ENCODE measurements around the gene ZMYND8. TPM values are rescaled to one million over a fixed set of nuclear protein-coding genes. Genes with fewer than 3 reads are reported as not detected.

The ZMYND8 gene
- total and polyA plus RNA-seq, 2 donors (not counting 3 experiments of a cell fraction or from before 2014, with no cell fraction given): 30.6 to 75.2 TPM

DNA sequence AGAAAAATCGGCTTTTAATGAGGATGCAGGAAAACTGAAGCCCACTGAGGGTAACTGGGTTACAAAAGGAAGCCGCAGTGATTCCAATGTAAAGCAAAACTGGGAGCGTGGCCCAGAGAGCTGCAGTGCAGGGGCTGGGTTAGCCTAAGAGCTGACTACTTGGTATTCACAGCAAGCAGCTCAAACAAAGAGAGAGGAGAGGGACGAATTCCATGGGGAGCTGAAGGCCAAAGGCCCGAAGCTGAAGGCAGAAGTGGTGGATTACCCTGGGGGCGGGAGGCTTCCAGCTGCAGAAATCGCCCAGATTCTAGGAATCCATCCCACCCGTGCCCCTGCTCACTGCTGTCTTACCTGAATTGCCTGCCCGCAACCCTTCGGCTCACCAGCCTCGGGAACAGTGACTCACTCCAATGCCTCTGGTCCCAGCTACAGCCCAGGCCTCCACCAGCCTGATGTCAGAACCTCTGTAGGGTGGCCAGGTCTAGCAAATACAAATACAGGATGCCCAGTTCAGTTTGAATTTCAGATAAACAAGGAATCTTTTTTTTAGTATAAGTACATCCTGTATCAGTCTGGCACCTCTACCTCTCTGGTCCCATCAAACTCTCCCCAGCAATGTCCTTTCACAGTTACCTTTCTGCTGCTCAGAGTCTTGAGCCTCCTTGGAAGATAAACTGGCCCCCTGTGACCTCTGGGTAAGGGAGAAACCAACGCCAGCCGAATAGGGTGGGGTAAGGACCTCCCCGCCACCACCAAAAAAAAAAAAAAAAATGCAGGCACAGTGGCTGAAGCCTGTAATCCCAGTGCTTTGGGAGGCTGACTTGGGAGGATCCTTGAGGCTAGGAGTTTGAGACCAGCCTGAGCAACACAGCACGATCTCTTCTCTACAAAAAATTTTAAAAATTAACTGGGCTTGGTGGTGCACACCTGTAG is 14.6 kb upstream of the ZMYND8 start:
- H3K9me3 ChIP-seq (replicated peaks; ENCODE audit: control insufficient read depth, insufficient read depth, low read length): no peaks in the 10 kb centered on the region
- H3K79me2 ChIP-seq (ENCODE audit: control insufficient read depth, insufficient read depth, low read length): no peaks in the 10 kb centered on the region
- TF ChIP-seq FOS (IDR thresholded peaks at IDR 0.05; ENCODE audit: borderline replicate concordance, insufficient read depth, low read length) (no peak), JUN (IDR thresholded peaks at IDR 0.05; ENCODE audit: borderline replicate concordance, insufficient read depth, insufficient read length, low read depth) (no peak), EZH2 (IDR thresholded peaks at IDR 0.05; ENCODE audit: borderline replicate concordance, low read depth, low read length, severe bottlenecking) (no peak), POLR2A (IDR thresholded peaks at IDR 0.05; ENCODE audit: low read depth, low read length) (no peak), GATA2 (IDR thresholded peaks at IDR 0.05; ENCODE audit: insufficient read depth, insufficient read length, low read depth, low read length) (no peak), MYC (IDR thresholded peaks at IDR 0.05; ENCODE audit: low read depth, low read length) (no peak), POLR2AphosphoS5 (IDR thresholded peaks at IDR 0.05; ENCODE audit: insufficient read depth, low read depth, low read length) (no peak)
- TF ChIP-seq, protein P1, sequence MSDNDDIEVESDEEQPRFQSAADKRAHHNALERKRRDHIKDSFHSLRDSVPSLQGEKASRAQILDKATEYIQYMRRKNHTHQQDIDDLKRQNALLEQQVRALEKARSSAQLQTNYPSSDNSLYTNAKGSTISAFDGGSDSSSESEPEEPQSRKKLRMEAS (IDR thresholded peaks at IDR 0.05; ENCODE audit: insufficient read depth, insufficient read length): no peak
- TF ChIP-seq, protein P2, sequence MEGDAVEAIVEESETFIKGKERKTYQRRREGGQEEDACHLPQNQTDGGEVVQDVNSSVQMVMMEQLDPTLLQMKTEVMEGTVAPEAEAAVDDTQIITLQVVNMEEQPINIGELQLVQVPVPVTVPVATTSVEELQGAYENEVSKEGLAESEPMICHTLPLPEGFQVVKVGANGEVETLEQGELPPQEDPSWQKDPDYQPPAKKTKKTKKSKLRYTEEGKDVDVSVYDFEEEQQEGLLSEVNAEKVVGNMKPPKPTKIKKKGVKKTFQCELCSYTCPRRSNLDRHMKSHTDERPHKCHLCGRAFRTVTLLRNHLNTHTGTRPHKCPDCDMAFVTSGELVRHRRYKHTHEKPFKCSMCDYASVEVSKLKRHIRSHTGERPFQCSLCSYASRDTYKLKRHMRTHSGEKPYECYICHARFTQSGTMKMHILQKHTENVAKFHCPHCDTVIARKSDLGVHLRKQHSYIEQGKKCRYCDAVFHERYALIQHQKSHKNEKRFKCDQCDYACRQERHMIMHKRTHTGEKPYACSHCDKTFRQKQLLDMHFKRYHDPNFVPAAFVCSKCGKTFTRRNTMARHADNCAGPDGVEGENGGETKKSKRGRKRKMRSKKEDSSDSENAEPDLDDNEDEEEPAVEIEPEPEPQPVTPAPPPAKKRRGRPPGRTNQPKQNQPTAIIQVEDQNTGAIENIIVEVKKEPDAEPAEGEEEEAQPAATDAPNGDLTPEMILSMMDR (IDR thresholded peaks at IDR 0.05; ENCODE audit: extremely low read depth in 1 of 2, insufficient read depth in 1 of 2, low read depth in 1 of 2, low read length in 2 of 2): no peak
- DNase-seq (ENCODE audit: low read depth, low spot score) (no peak), FAIRE-seq (no peak)
- H3K4me1 ChIP-seq (ENCODE audit: control insufficient read depth, extremely low read depth, insufficient read depth, low read length): no peaks in the 10 kb centered on the region
- POLR2A ChIA-PET: no interaction called here
- H2AFZ ChIP-seq (ENCODE audit: low read depth, low read length): no peak overlapping the region
- H3K9ac ChIP-seq (replicated peaks; ENCODE audit: extremely low read depth, insufficient read depth, low read length): no peak overlapping the region
- dilution Hi-C loops (cut with MboI; ENCODE audit: extremely low pct_ligation_motif_present, low sequenced_read_pairs) (no loop called here), intact Hi-C loops (cut with micrococcal nuclease) (no loop called here)
- H3K4me2 ChIP-seq (ENCODE audit: insufficient read depth, low read length): no peak overlapping the region
- no peaks in the 10 kb centered on the region for H3K27me3 ChIP-seq (ENCODE audit: control insufficient read depth in 2 of 2, insufficient read depth in 2 of 2, low read length in 2 of 2)
- CTCF ChIA-PET: interaction anchor here (0.7 to 3.2 kb wide), 2 partner anchors 13 to 67 kb away, joined by 3 to 16 read pairs; no protein-coding TSS in a partner anchor
- H3K36me3 ChIP-seq (ENCODE audit: control insufficient read depth in 2 of 2, extremely low read depth in 1 of 2, insufficient read depth in 2 of 2, low read length in 2 of 2): no peaks in the 10 kb centered on the region
- no TSS peak for BruUV-seq (replicated peaks)
- no peak overlapping the region for H3K4me3 ChIP-seq (replicated peaks in 1 of 3; ENCODE audit: insufficient read depth in 1 of 3, low read depth in 1 of 3, low read length in 3 of 3)
- no peaks in the 10 kb centered on the region for H4K20me1 ChIP-seq (replicated peaks; ENCODE audit: control insufficient read depth, extremely low read depth, insufficient read depth, low read length)
- no peaks in the 10 kb centered on the region for H3K9me1 ChIP-seq (replicated peaks; ENCODE audit: control insufficient read depth, extremely low read depth, insufficient read depth, low read length)
- H3K27ac ChIP-seq (ENCODE audit: insufficient read depth, low read depth, low read length): no peak overlapping the region

Measured in endothelial cell of umbilical vein (primary cell).